ENCODE measurements around the gene PRAMEF33.
"Not testable (repeated sequence)": the region's sequence is repeated elsewhere in the genome, so short reads cannot be mapped to it uniquely, and the experiment has no call there.

Gene PRAMEF33, protein sequence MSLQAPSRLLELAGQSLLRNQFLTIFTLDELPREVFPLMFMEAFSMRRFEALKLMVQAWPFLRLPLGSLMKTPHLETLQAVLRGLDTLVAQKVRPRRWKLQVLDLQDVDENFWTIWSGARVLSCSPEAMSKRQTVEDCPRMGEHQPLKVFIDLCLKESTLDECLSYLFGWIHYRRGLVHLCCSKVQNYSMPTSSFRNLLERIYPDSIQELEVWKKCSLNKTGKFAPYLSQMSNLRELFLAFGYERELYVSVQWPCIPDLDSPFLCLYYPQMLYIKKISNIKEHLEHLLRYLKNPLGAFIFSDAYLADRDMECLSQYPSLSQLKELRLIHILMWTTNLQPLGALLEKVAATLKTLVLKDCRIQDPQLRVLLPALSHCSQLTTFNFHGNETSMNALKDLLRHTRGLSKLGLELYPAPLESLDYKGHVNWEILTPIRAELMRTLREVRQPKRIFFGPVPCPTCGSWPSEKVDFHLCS

DNA sequence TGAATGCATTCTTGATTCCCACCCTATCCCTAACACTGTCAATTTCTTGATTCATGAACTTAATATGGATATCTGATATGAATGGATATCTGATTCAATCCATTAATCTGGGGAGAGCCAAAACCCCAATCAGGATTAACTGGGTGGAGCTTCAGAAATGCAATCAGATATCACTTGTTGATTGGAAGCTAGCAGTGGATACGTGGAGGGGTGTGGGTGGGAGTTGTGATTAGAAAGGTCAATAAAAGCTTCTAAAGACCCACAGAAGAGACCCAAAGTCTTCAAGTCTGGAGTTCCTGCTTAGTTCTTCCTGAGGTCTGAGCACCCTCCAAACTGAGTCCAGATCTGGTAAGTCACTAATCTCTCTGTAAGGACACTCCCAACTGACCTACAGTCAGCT, at the start of gene PRAMEF33:
Gene PRAMEF33, plus strand, starts transcription at position 301 of the 400 bp plus-strand sequence. CDS start 2,416 bp downstream, outside the sequence.
- CTCF ChIA-PET, H3K4me3 Mint-ChIP-seq, H3K9me3 Mint-ChIP-seq, H3K27me3 Mint-ChIP-seq, DNase-seq, H3K36me3 Mint-ChIP-seq, H3K27ac Mint-ChIP-seq, H3K4me1 Mint-ChIP-seq: not testable (repeated sequence)

GRCh38 chr1:13253898-13254297, 49.4 kb upstream of the PRAMEF33 start, which contains the start of gene PRAMEF5:
TSS of gene PRAMEF5 (plus strand) at chr1:13254198. CDS start at chr1:13259269, 5,071 bp downstream.
- H3K4me3 Mint-ChIP-seq, H3K4me1 Mint-ChIP-seq, H3K9me3 Mint-ChIP-seq, H3K36me3 Mint-ChIP-seq, H3K27me3 Mint-ChIP-seq, CTCF ChIA-PET, DNase-seq, H3K27ac Mint-ChIP-seq: not testable (repeated sequence)

DNA sequence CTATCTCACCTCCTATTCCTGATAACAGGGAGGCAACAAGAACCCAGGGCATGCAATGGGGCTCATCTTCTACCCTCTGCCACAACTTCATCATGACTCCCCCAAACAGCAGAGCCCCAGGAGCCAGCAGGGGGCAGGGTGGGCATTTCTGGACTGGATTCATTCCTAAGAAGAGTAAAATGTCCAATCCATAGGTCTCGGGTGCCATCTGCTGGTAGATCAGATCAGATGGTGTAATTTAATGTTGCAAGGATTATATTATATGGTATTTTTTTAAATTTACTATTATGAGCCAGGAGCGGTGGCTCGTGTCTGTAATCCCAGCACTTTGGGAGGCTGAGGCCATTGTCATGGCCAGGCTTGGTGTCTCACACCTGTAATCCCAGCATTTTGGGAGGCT, 38.2 kb upstream of the PRAMEF33 start:
- H3K9me3 Mint-ChIP-seq, H3K27me3 Mint-ChIP-seq, H3K4me3 Mint-ChIP-seq, H3K27ac Mint-ChIP-seq, H3K36me3 Mint-ChIP-seq, DNase-seq, H3K4me1 Mint-ChIP-seq, CTCF ChIA-PET: not testable (repeated sequence)

- H3K27me3 Mint-ChIP-seq, H3K4me3 Mint-ChIP-seq, H3K9me3 Mint-ChIP-seq, CTCF ChIA-PET, DNase-seq, H3K27ac Mint-ChIP-seq, H3K4me1 Mint-ChIP-seq, H3K36me3 Mint-ChIP-seq: not testable (repeated sequence)
Measured at GRCh38 chr1:13277016-13277415, 26.3 kb upstream of the PRAMEF33 start.

- H3K36me3 Mint-ChIP-seq, H3K9me3 Mint-ChIP-seq, H3K27me3 Mint-ChIP-seq, CTCF ChIA-PET, DNase-seq, H3K4me3 Mint-ChIP-seq, H3K4me1 Mint-ChIP-seq, H3K27ac Mint-ChIP-seq: not testable (repeated sequence)
Measured at GRCh38 chr1:13279617-13280016, 23.7 kb upstream of the PRAMEF33 start.

- CTCF ChIA-PET, H3K4me3 Mint-ChIP-seq, H3K27me3 Mint-ChIP-seq, H3K27ac Mint-ChIP-seq, H3K4me1 Mint-ChIP-seq, H3K36me3 Mint-ChIP-seq, DNase-seq, H3K9me3 Mint-ChIP-seq: not testable (repeated sequence)
Measured at GRCh38 chr1:13285037-13285436, 18.3 kb upstream of the PRAMEF33 start, which contains the start of gene PRAMEF8. TSS of gene PRAMEF8 (minus strand) at chr1:13285137. CDS start at chr1:13284091, 1,046 bp downstream.

- H3K4me3 Mint-ChIP-seq, CTCF ChIA-PET, H3K36me3 Mint-ChIP-seq, DNase-seq, H3K27me3 Mint-ChIP-seq, H3K27ac Mint-ChIP-seq, H3K4me1 Mint-ChIP-seq, H3K9me3 Mint-ChIP-seq: not testable (repeated sequence)
Measured at GRCh38 chr1:13289030-13289429, 14.3 kb upstream of the PRAMEF33 start.

DNA sequence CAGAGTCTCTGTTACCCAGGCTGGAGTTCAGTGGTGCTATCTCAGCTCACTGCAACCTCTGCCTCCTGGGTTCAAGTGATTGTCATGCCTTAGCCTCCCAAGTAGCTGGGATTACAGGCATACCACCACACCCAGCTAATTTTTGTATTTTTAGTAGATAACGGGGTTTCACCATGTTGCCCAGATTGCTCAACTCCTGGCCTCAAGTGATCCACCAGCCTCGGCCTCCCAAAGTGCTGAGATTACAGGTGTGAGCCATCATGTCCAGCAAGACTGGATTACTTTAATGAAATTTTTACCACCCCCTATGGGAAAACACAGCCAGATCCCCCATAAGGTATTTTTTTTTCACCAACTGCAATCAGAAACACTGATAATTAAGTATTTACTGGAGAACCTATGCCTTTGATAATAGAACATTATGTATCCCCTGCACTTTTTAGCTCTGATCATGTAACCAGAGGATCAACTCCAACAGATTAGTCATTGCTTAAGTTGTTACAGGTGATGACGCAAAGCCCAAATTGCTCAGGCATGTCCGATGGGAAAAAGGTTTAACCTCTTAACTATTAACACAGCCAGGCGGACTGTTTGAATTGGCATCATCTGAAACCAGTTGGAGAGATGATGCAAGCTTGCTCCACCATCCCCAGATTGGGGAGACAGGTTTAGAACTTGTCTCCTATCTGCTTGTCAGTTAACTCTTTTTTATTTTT, 6.0 kb upstream of the PRAMEF33 start:
- H3K27me3 Mint-ChIP-seq, CTCF ChIA-PET, DNase-seq, H3K4me1 Mint-ChIP-seq, H3K36me3 Mint-ChIP-seq, H3K9me3 Mint-ChIP-seq, H3K27ac Mint-ChIP-seq, H3K4me3 Mint-ChIP-seq: not testable (repeated sequence)

GRCh38 chr1:13298699-13299098, 4.6 kb upstream of the PRAMEF33 start:
- H3K36me3 Mint-ChIP-seq, H3K9me3 Mint-ChIP-seq, H3K4me3 Mint-ChIP-seq, H3K4me1 Mint-ChIP-seq, DNase-seq, H3K27me3 Mint-ChIP-seq, H3K27ac Mint-ChIP-seq, CTCF ChIA-PET: not testable (repeated sequence)

DNA sequence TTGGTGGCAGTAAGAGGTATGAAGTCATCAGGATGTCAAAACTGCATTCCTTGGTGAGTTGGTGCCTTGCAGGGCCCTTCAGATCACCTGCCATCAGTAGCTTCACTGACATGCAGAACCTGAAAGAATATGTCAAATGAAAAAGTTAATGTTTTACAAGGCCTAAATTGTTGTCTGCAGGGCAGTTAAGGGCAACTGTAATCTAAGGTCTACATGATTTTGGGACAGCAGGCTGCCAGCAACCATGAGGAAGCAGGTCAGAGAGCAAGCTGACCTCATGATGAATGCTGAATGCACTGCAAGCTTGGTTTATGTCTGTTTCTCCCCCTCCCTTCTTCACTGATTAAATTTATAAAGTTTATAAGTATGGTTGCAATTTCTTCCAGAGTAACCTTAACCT, 1.1 kb upstream of the PRAMEF33 start:
- DNase-seq, H3K36me3 Mint-ChIP-seq, H3K27ac Mint-ChIP-seq, H3K9me3 Mint-ChIP-seq, H3K27me3 Mint-ChIP-seq, CTCF ChIA-PET, H3K4me1 Mint-ChIP-seq, H3K4me3 Mint-ChIP-seq: not testable (repeated sequence)

DNA sequence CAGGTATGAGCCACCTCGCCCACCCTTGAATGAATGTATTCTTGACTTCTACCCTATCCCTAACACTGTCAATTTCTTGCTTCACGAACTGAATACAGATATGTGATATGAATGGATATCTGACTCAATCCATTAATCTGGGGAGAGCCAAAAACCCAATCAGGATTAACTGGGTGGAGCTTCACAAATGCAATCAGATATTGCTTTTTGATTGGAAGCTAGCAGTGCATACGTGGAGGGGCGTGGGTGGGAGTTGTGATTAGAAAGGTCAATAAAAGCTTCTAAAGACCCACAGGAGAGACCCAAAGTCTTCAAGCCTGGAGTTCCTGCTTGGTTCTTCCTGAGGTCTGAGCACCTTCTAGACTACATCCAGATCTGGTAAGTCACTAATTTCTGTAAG, 11.9 kb downstream of the PRAMEF33 start, which contains the start of gene PRAMEF15:
Gene PRAMEF15, plus strand, starts transcription at position 301 of the 400 bp plus-strand sequence. CDS start 2,827 bp downstream, outside the sequence.
- CTCF ChIA-PET, H3K36me3 Mint-ChIP-seq, H3K27me3 Mint-ChIP-seq, H3K27ac Mint-ChIP-seq, H3K9me3 Mint-ChIP-seq, H3K4me1 Mint-ChIP-seq, H3K4me3 Mint-ChIP-seq, DNase-seq: not testable (repeated sequence)

DNA sequence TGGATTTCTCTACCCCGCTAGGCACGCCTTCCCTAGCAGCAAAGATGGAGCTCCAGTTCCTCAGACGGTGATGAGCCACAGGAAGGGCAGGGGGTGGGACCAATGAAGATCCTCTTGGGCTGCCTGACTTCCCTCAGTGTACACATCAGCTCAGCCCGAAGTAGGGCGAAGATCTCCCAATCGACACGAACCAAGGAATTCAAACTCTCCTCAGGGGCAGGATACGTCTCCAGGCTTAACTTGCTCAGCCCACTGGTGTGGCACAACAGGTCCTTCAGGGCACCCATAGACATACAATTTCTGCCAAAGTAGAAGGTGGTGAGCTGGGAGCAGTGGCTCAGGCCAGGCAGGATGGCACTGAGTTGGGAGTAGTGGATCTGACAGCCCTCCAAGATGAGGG, 39.2 kb downstream of the PRAMEF33 start:
- H3K4me3 Mint-ChIP-seq, H3K4me1 Mint-ChIP-seq, H3K36me3 Mint-ChIP-seq, H3K9me3 Mint-ChIP-seq, DNase-seq, CTCF ChIA-PET, H3K27ac Mint-ChIP-seq, H3K27me3 Mint-ChIP-seq: not testable (repeated sequence)

GRCh38 chr1:13347034-13347433, 43.7 kb downstream of the PRAMEF33 start, which contains the start of gene PRAMEF14:
TSS of gene PRAMEF14 (minus strand) at chr1:13347134. CDS start at chr1:13345314, 1,820 bp downstream.
- CTCF ChIA-PET, H3K27me3 Mint-ChIP-seq, H3K4me3 Mint-ChIP-seq, H3K4me1 Mint-ChIP-seq, H3K36me3 Mint-ChIP-seq, H3K27ac Mint-ChIP-seq, DNase-seq, H3K9me3 Mint-ChIP-seq: not testable (repeated sequence)

- H3K4me1 Mint-ChIP-seq, H3K4me3 Mint-ChIP-seq, H3K27ac Mint-ChIP-seq, CTCF ChIA-PET, H3K36me3 Mint-ChIP-seq, H3K27me3 Mint-ChIP-seq, DNase-seq: not testable (repeated sequence)
- peaks cover 11% of the 10 kb centered on the region for H3K9me3 Mint-ChIP-seq
Measured at GRCh38 chr1:13353476-13353875, 50.1 kb downstream of the PRAMEF33 start.

- H3K36me3 Mint-ChIP-seq, CTCF ChIA-PET, H3K4me1 Mint-ChIP-seq, H3K27me3 Mint-ChIP-seq, H3K4me3 Mint-ChIP-seq, DNase-seq, H3K27ac Mint-ChIP-seq: not testable (repeated sequence)
- H3K9me3 Mint-ChIP-seq: peaks cover 11% of the 10 kb centered on the region
Measured at GRCh38 chr1:13354475-13354874, 51.1 kb downstream of the PRAMEF33 start.
